K562 (cell line): ENCODE results near the gene ATAD5. TPM values are rescaled to one million over a fixed set of nuclear protein-coding genes. Genes with fewer than 3 reads are reported as not detected.

Source experiments
- ATAC-seq: fragments of 200-7000 bp; cut with Tn5 transposase; 3 replicates; pipeline ENCODE4 v1.9.1; 2020; ENCODE audit warnings: moderate library complexity
- BruUV-seq: library from RNA; stranded (reverse); fragments of 400-500 nt; replicated peaks from 2 replicates; lab custom pipeline; 2021; lab: Mats Ljungman, UMichigan
- CTCF ChIA-PET: fragments of 300-600 bp; formaldehyde crosslinking; extraction: SDS; loops from one replicate; lab custom pipeline; 2021; ENCODE audit warnings: low intra/inter-chr PET ratio; lab: Yijun Ruan, JAX
- POLR2A ChIA-PET: fragments of 300-600, 350-650 bp; sonication (Branson Sonifier 250); formaldehyde crosslinking; extraction: SDS; loops from one replicate; lab custom pipeline; 2021; ENCODE audit warnings: antibody characterized with exemption, inconsistent platforms; lab: Yijun Ruan, JAX
- DNase-seq, 4 experiments: peaks; one replicate each; pipeline versions ENCODE4 v3.0.0 to v3.0.0-alpha.2; 2011 to 2018; ENCODE audit warnings: low spot score in 3 of 4, mixed read lengths in 3 of 4; ENCODE audit errors: extremely low read depth in 1 of 4
- FAIRE-seq: peaks from 2 replicates; lab custom pipeline; 2011; peaks lifted over from hg19 to GRCh38; lab: Jason Lieb, UNC
- H2AFZ ChIP-seq: 2 replicates; pipeline ENCODE4 v1.6.0; 2011; ENCODE audit warnings: low read depth, low read length, control low read depth, inconsistent platforms
- H3K27ac ChIP-seq: fragments of 200-600 bp; 3 replicates; pipeline ENCODE4 v1.8.0; 2011; ENCODE audit warnings: low read depth, mild to moderate bottlenecking, control low read depth, inconsistent platforms, low read length, moderate library complexity, mixed read lengths; ENCODE audit errors: extremely low read depth
- H3K27me3 ChIP-seq, 2 experiments: fragments of 300-600 bp in 1 of 2; 2 replicates in 1 of 2; 3 replicates in 1 of 2; pipeline versions ENCODE4 v1.6.0 to v1.8.0; 2011; ENCODE audit warnings: inconsistent platforms in 2 of 2, low read length in 2 of 2, mild to moderate bottlenecking in 1 of 2, mixed read lengths in 1 of 2, moderate library complexity in 1 of 2; ENCODE audit not compliant: control insufficient read depth in 2 of 2, insufficient read depth in 2 of 2
- H3K36me3 ChIP-seq: fragments of 300-600 bp; 3 replicates; pipeline ENCODE4 v1.8.0; 2011; ENCODE audit warnings: mild to moderate bottlenecking, low read length, inconsistent platforms; ENCODE audit not compliant: control insufficient read depth, insufficient read depth
- H3K4me1 ChIP-seq, 2 experiments: fragments of 200-600 bp in 1 of 2; replicated peaks in 1 of 2; 2 replicates in 1 of 2; 3 replicates in 1 of 2; pipeline versions ENCODE4 v1.5.1 to v1.8.0; 2011; ENCODE audit warnings: inconsistent platforms in 2 of 2, low read length in 2 of 2, mild to moderate bottlenecking in 1 of 2, mixed read lengths in 1 of 2, moderate library complexity in 1 of 2; ENCODE audit not compliant: control insufficient read depth in 2 of 2, insufficient read depth in 2 of 2
- H3K4me2 ChIP-seq: 2 replicates; pipeline ENCODE4 v1.6.1; 2011; ENCODE audit warnings: low read length, control low read depth, inconsistent platforms, mixed read lengths; ENCODE audit not compliant: insufficient read depth
- H3K4me3 ChIP-seq: fragments of 200-600 bp; sonication (generic), shearing (Covaris generic); 2 replicates; pipeline ENCODE4 v1.5.1; 2016; ENCODE audit warnings: control low read depth, inconsistent platforms
- H3K79me2 ChIP-seq: fragments of 200-600 bp; 3 replicates; pipeline ENCODE4 v1.8.0; 2011; ENCODE audit warnings: low read length, inconsistent platforms; ENCODE audit not compliant: control insufficient read depth, insufficient read depth
- H3K9ac ChIP-seq, 2 experiments: 2 replicates each; pipeline versions ENCODE4 v1.6.0 to v1.6.1; 2011; ENCODE audit warnings: low read depth in 2 of 2, low read length in 2 of 2, control low read depth in 1 of 2, inconsistent platforms in 1 of 2, mild to moderate bottlenecking in 1 of 2, mixed read lengths in 1 of 2; ENCODE audit not compliant: insufficient read depth in 1 of 2
- H3K9me1 ChIP-seq: one replicate; pipeline ENCODE4 v1.6.0; 2011; ENCODE audit warnings: inconsistent platforms, mild to moderate bottlenecking, low read length, moderate library complexity; ENCODE audit not compliant: control insufficient read depth, insufficient read depth
- H3K9me3 ChIP-seq: replicated peaks from 2 replicates; pipeline ENCODE4 v1.5.1; 2011; ENCODE audit warnings: low read depth, low read length, inconsistent platforms; ENCODE audit not compliant: control insufficient read depth, insufficient read depth
- H4K20me1 ChIP-seq: replicated peaks from 2 replicates; pipeline ENCODE4 v1.6.1; 2011; ENCODE audit warnings: low read length, inconsistent platforms, mixed read lengths; ENCODE audit not compliant: control insufficient read depth, insufficient read depth
- AFF1 ChIP-seq, 2 experiments: fragments of 450-650 bp; IDR thresholded peaks; 2 replicates each; pipeline ENCODE4 v1.6.1; 2018; ENCODE audit warnings: mild to moderate bottlenecking in 2 of 2, low read depth in 1 of 2; ENCODE audit not compliant: partially characterized antibody in 2 of 2
- FOXK1 ChIP-seq: sonication (generic); formaldehyde crosslinking; IDR thresholded peaks from 2 replicates; pipeline ENCODE4 v1.8.0; 2022; ENCODE audit warnings: missing genetic modification reagents, mild to moderate bottlenecking, borderline replicate concordance
- HMG20B ChIP-seq: fragments of 250-450 bp; sonication (Bioruptor Pico); IDR thresholded peaks from 2 replicates; pipeline ENCODE4 v1.5.0; 2021; ENCODE audit warnings: mild to moderate bottlenecking
- HMGN3 ChIP-seq: IDR thresholded peaks from 2 replicates; pipeline ENCODE4 v1.6.1; 2011; ENCODE audit warnings: borderline replicate concordance, low read depth, mild to moderate bottlenecking, mixed read lengths, low read length; ENCODE audit not compliant: insufficient read length; ENCODE audit errors: extremely low read depth
- MTA2 ChIP-seq: fragments of 450-650 bp; IDR thresholded peaks from 2 replicates; pipeline ENCODE4 v1.6.1; 2016; ENCODE audit warnings: low read depth
- SIN3A ChIP-seq, 2 experiments: fragments of 150-350 bp in 1 of 2; IDR thresholded peaks; 2 replicates each; pipeline ENCODE4 v1.6.1; 2011 to 2016; ENCODE audit warnings: borderline replicate concordance in 2 of 2, low read depth in 2 of 2, low read length in 2 of 2, mild to moderate bottlenecking in 2 of 2, moderate library complexity in 2 of 2; ENCODE audit not compliant: control insufficient read depth in 1 of 2
- UBTF ChIP-seq, 2 experiments: IDR thresholded peaks; 2 replicates each; pipeline ENCODE4 v1.6.1; 2012; ENCODE audit warnings: improper control_type of control experiment in 2 of 2, low read depth in 2 of 2, low read length in 2 of 2, borderline replicate concordance in 1 of 2
- ZBTB49 ChIP-seq: sonication (generic); formaldehyde crosslinking; IDR thresholded peaks from 2 replicates; pipeline ENCODE4 v1.8.0; 2022; ENCODE audit warnings: missing genetic modification reagents, mild to moderate bottlenecking, borderline replicate concordance
- WGBS: fragments of 100-300 bp; shearing (Covaris generic); methylation state at CpG from one replicate; pipeline ENCODE4 v1.1.6; 2016; ENCODE audit warnings: low coverage, mixed read lengths; ENCODE audit not compliant: insufficient coverage; ENCODE audit errors: missing lambda C conversion rate; 5-methylcytosine and 5-hydroxymethylcytosine counted together
- in situ Hi-C: fragments of 300-500 bp; cut with MboI; formaldehyde crosslinking; loops from 4 replicates; pipeline ENCODE4 v1.15.0; 2018; ENCODE audit warnings: inconsistent platforms, mixed read lengths
- intact Hi-C: fragments of 100-400 bp; cut with micrococcal nuclease; formaldehyde crosslinking; loops from 2 replicates; pipeline ENCODE4 v1.14.2; 2022
- polyA plus RNA-seq, 8 experiments: library from polyadenylated mRNA; depleted of rRNA in 4 of 8; stranded (reverse) in 5 of 8; unstranded in 3 of 8; fragments of >200 nt; fragmentation: Nextera tagmentation in 2 of 8; fragmentation: Illumina TruSeq in 1 of 8; extraction: Ambion mirVana in 2 of 8; extraction: Trizol in 1 of 8; gene quantifications; 2 replicates each; pipeline versions ENCODE4 v1.2.1 to v1.2.3, GENCODE V29; 2011 to 2014; ENCODE audit warnings: inconsistent platforms in 1 of 8, missing spikeins in 1 of 8
- total RNA-seq, 7 experiments: library from RNA; depleted of rRNA in 6 of 7; stranded (reverse); fragments of >200 nt in 6 of 7; fragmentation: Illumina TruSeq in 2 of 7; extraction: Trizol in 2 of 7; gene quantifications; 2 replicates each; pipeline versions ENCODE4 v1.2.1 to v1.2.3, GENCODE V29; 2011 to 2021; ENCODE audit warnings: low replicate concordance in 1 of 7
- TF ChIP-seq, protein P1 (sequence below): IDR thresholded peaks from 2 replicates; pipeline ENCODE4 v1.6.1; 2011; ENCODE audit not compliant: insufficient read length; ENCODE audit errors: extremely low read depth

Gene ATAD5
- total and polyA plus RNA-seq, 9 of the 15 experiments (the other 6 are each of a cell fraction or from before 2014, with no cell fraction given), result 4.6 to 25.6 (median 19.5) TPM

DNA sequence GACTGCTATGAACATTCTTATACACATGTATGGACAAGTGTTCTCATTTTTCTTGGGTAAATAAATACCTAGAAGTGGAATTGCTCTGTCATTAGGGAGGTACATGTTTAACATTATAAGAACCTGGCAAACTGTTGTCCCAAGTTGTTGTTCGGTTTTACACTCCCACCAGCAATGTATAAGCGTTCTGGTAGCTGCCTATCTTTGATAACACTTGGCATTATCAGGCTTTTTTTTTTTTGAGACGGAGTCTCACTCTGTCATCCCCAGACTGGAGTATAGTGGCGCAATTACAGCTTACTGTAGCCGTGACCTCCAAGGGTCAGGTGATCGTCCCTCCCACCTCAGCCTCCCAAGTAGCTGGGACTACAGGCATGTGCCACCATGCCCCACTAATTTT is 16.3 kb downstream of the ATAD5 start:
- Histone ChIP-seq H3K36me3 (peaks cover 71% of the 10 kb centered on the region), H3K9me1 (no peaks in the 10 kb centered on the region), H3K9ac (no peak overlapping the region), H4K20me1 (no peaks in the 10 kb centered on the region), H3K27ac (no peak overlapping the region; the same call in 2 of the 3 replicates), H3K4me2 (no peak overlapping the region), H2AFZ (no peak overlapping the region), H3K4me1 (no peaks in the 10 kb centered on the region; a peak in 1 of 5 replicates), H3K27me3 (no peaks in the 10 kb centered on the region), H3K9me3 (no peaks in the 10 kb centered on the region), H3K79me2 (no peaks in the 10 kb centered on the region), H3K4me3 (no peak overlapping the region)
- 68% methylated on average over 6 of the region's 6 CpGs for WGBS
- ChIA-PET POLR2A (interaction anchor here (1.1 kb wide), 1 partner anchor 9 kb away, joined by 3 read pairs; no protein-coding TSS in a partner anchor), CTCF (no interaction called here)
- FAIRE-seq (no peak), ATAC-seq (0 out of 3 replicates have a peak, but pooled peaks have one; percentile 25), DNase-seq (no peak)
- intact Hi-C loops (no loop called here), in situ Hi-C loops (no loop called here)
- BruUV-seq, result no TSS peak
- TF ChIP-seq FOXK1 (CRISPR knock-in tag), result no peak
- no peak for TF ChIP-seq ZBTB49 (CRISPR knock-in tag)
- TF ChIP-seq HMG20B (CRISPR knock-in tag), result no peak
- TF ChIP-seq SIN3A (IDR thresholded peaks at IDR 0.05; ENCODE audit: borderline replicate concordance in 2 of 2, control insufficient read depth in 1 of 2, low read depth in 2 of 2, low read length in 2 of 2), result no peak
- TF ChIP-seq, protein P1, sequence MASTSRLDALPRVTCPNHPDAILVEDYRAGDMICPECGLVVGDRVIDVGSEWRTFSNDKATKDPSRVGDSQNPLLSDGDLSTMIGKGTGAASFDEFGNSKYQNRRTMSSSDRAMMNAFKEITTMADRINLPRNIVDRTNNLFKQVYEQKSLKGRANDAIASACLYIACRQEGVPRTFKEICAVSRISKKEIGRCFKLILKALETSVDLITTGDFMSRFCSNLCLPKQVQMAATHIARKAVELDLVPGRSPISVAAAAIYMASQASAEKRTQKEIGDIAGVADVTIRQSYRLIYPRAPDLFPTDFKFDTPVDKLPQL, result no peak
- no peak for TF ChIP-seq MTA2
- TF ChIP-seq AFF1 (IDR thresholded peaks at IDR 0.05; ENCODE audit: low read depth in 1 of 2, partially characterized antibody in 2 of 2), result no peak
- TF ChIP-seq UBTF (IDR thresholded peaks at IDR 0.05; ENCODE audit: borderline replicate concordance in 1 of 2, low read depth in 2 of 2, low read length in 2 of 2), result no peak
- no peak for TF ChIP-seq HMGN3
